Naive thymus-derived CD4-positive, alpha-beta T cell (primary cell): ENCODE data around the gene C4orf50. TPM values are rescaled to one million over a fixed set of nuclear protein-coding genes. Genes with fewer than 3 reads are reported as not detected.

Experiments
- ATAC-seq: fragments of 150-1000 bp; cut with Tn5 transposase; 2 replicates; pipeline ENCODE4 v1.10.0; 2021; ENCODE audit warnings: mild to moderate bottlenecking, moderate library complexity
- CTCF ChIA-PET: fragments of 350-600 bp; sonication (Branson Sonifier 250); formaldehyde crosslinking; loops from one replicate; lab custom pipeline; 2021; ENCODE audit warnings: antibody characterized with exemption; lab: Charles Lee
- POLR2A ChIA-PET: fragments of 350-600 bp; sonication (Branson Sonifier 250); formaldehyde crosslinking; loops from one replicate; lab custom pipeline; 2021; ENCODE audit warnings: antibody characterized with exemption, inconsistent platforms; lab: Charles Lee
- DNase-seq, 9 donors: peaks; one replicate each; pipeline versions ENCODE4 v3.0.0 to v3.0.0-alpha.2; 2020 to 2022; ENCODE audit warnings: mixed read lengths in 1 of 9
- H3K27ac ChIP-seq: one replicate; pipeline ENCODE4 v1.7.0; 2013; ENCODE audit warnings: mild to moderate bottlenecking, low read depth, low read length, moderate library complexity
- H3K27me3 ChIP-seq, 2 donors: one replicate each; pipeline ENCODE4 v1.7.0; 2013; ENCODE audit warnings: low read length in 2 of 2, mild to moderate bottlenecking in 2 of 2, moderate library complexity in 2 of 2; ENCODE audit not compliant: control insufficient read depth in 2 of 2, insufficient read depth in 2 of 2
- H3K36me3 ChIP-seq, 3 experiments: 1 replicate in 2 of 3; 2 replicates in 1 of 3; pipeline ENCODE4 v1.7.0; 2013; ENCODE audit warnings: low read length in 3 of 3, mild to moderate bottlenecking in 3 of 3, moderate library complexity in 1 of 3; ENCODE audit not compliant: insufficient read depth in 3 of 3, control insufficient read depth in 2 of 3
- H3K4me1 ChIP-seq, 2 donors: one replicate each; pipeline ENCODE4 v1.7.0; 2013; ENCODE audit warnings: low read length in 2 of 2, mild to moderate bottlenecking in 2 of 2, moderate library complexity in 1 of 2; ENCODE audit not compliant: control insufficient read depth in 2 of 2, insufficient read depth in 2 of 2
- H3K4me3 ChIP-seq: 2 replicates; pipeline ENCODE4 v1.7.0; 2013; ENCODE audit warnings: mild to moderate bottlenecking, low read length
- H3K9me3 ChIP-seq, 3 experiments: 1 replicate in 2 of 3; 2 replicates in 1 of 3; pipeline ENCODE4 v1.7.0; 2013; ENCODE audit warnings: low read length in 3 of 3; ENCODE audit not compliant: control insufficient read depth in 2 of 3
- H3K27ac Mint-ChIP-seq, 9 donors: one replicate each; pipeline ENCODE4 v1.8.0; 2020 to 2022; ENCODE audit warnings: mixed read lengths in 9 of 9, mild to moderate bottlenecking in 8 of 9, moderate library complexity in 5 of 9, inconsistent platforms in 2 of 9
- H3K27me3 Mint-ChIP-seq, 5 donors: one replicate each; pipeline ENCODE4 v1.8.0; 2021 to 2022; ENCODE audit warnings: mixed read lengths in 5 of 5, mild to moderate bottlenecking in 1 of 5
- H3K36me3 Mint-ChIP-seq, 5 donors: one replicate each; pipeline ENCODE4 v1.8.0; 2020 to 2022; ENCODE audit warnings: mixed read lengths in 5 of 5, mild to moderate bottlenecking in 3 of 5, inconsistent platforms in 1 of 5
- H3K4me1 Mint-ChIP-seq, 7 donors: one replicate each; pipeline ENCODE4 v1.8.0; 2020 to 2022; ENCODE audit warnings: mixed read lengths in 7 of 7, mild to moderate bottlenecking in 3 of 7, inconsistent platforms in 1 of 7
- H3K4me3 Mint-ChIP-seq, 10 donors: one replicate each; pipeline ENCODE4 v1.8.0; 2020 to 2022; ENCODE audit warnings: mild to moderate bottlenecking in 10 of 10, mixed read lengths in 10 of 10, moderate library complexity in 6 of 10, inconsistent platforms in 2 of 10
- H3K9me3 Mint-ChIP-seq, 11 donors: one replicate each; pipeline ENCODE4 v1.8.0; 2020 to 2022; ENCODE audit warnings: mixed read lengths in 11 of 11, mild to moderate bottlenecking in 4 of 11, inconsistent platforms in 1 of 11, moderate library complexity in 1 of 11
- intact Hi-C, 2 donors: fragments of 100-400 bp; cut with micrococcal nuclease; formaldehyde crosslinking; loops; one replicate each; pipeline ENCODE4 v1.15.1; 2023
- polyA plus RNA-seq, 2 donors: library from polyadenylated mRNA; unstranded; fragments of 300-500 nt; fragmentation: Illumina TruSeq; gene quantifications; one replicate each; pipeline ENCODE4 v1.2.3, GENCODE V29; 2021
- total RNA-seq, 6 experiments: library from RNA in 5 of 6; stranded (reverse) in 5 of 6; gene quantifications; 1 replicate in 5 of 6; 2 replicates in 1 of 6; pipeline ENCODE4 v1.2.3 and lab custom pipeline; 2021 to 2026

The C4orf50 gene
- total and polyA plus RNA-seq, 7 experiments from 2014 or later = 0.08 to 0.87 (median 0.54) TPM; not detected in 4

DNA sequence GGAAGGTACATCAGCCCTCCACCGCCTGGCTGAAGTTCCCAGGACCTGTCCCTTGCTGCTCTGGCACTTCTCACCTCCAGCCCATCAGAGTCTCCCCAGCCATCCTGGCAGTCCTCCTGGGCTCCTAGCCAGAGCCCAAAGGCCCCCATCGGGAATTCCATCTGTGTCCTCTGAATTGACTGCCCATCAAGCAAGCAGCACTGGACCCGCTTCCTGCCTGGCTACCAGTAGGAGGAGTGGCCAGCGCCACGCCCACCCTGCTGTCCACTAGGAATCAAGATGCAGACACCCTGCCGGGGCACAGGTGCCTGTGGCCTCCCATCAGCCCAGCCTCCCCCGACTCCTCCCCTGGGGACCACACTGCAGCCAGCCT lies 47.2 kb downstream of the C4orf50 start:
- intact Hi-C loops = no loop called here
- H3K4me3 ChIP-seq = no peak overlapping the region
- no peaks in the 10 kb centered on the region for H3K9me3 ChIP-seq
- H3K36me3 Mint-ChIP-seq = no peaks in the 10 kb centered on the region
- CTCF ChIA-PET = no interaction called here
- H3K4me1 ChIP-seq = no peaks in the 10 kb centered on the region
- no peaks in the 10 kb centered on the region for H3K4me1 Mint-ChIP-seq
- POLR2A ChIA-PET = no interaction called here
- H3K4me3 Mint-ChIP-seq = no peak overlapping the region
- H3K27ac Mint-ChIP-seq = peak overlapping the region in 1 of 9 donors; percentile 65
- H3K27me3 Mint-ChIP-seq = peaks cover 0 to 24% (median 0%) of the 10 kb centered on the region in 5 donors
- H3K27ac ChIP-seq = no peak overlapping the region
- ATAC-seq (no peak), DNase-seq (no peak)
- no peaks in the 10 kb centered on the region for H3K36me3 ChIP-seq
- H3K9me3 Mint-ChIP-seq = peaks cover 0 to 2% (median 0%) of the 10 kb centered on the region in 11 donors
- H3K27me3 ChIP-seq = no peaks in the 10 kb centered on the region

DNA sequence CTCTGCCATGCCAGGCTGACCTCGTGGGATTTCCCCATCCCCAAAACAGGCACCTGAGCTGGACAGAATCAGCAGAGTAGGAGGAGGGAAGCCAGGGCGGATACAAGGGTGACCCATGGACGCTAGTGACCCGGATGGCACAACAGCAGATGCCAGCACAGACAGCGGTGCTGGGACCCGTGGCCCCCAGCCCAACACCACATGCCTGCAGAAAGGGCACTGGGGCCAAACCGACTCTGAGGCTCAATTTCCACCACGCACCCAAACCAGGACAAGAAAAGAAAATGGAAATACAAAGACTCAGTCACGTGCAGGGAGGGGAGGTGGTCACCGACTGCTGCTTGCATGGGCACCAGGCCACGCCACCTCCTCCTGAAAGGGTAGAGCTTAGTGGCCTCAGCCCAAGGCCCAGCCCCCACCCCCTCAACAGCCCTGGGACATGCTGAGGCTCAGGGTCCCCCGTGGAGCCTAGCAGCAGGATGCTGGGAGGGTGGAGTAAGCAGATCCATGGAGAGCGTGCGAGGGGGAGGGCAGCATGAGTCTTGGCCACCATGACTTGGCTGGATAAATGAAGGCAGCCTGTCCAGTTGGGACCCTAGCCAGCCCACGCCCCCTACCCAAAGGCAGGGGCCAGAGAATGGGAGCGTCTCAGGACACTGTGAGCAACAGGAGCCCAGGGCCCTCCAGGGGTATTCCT lies 47.7 kb downstream of the C4orf50 start:
- Mint-ChIP-seq H3K27me3 (peaks cover 0 to 24% (median 0%) of the 10 kb centered on the region in 5 donors), H3K27ac (no peak overlapping the region), H3K9me3 (peaks cover 0 to 2% (median 0%) of the 10 kb centered on the region in 11 donors), H3K4me3 (no peak overlapping the region), H3K36me3 (no peaks in the 10 kb centered on the region), H3K4me1 (no peaks in the 10 kb centered on the region)
- no peak for DNase-seq
- ATAC-seq = no peak
- ChIA-PET POLR2A (no interaction called here), CTCF (interaction anchor here (0.6 kb wide), 1 partner anchor 1635 kb away, joined by 3 read pairs; no protein-coding TSS in a partner anchor)
- intact Hi-C loops = no loop called here
- Histone ChIP-seq H3K27ac (no peak overlapping the region), H3K9me3 (no peaks in the 10 kb centered on the region), H3K27me3 (no peaks in the 10 kb centered on the region), H3K4me3 (no peak overlapping the region), H3K36me3 (no peaks in the 10 kb centered on the region), H3K4me1 (no peaks in the 10 kb centered on the region)

DNA sequence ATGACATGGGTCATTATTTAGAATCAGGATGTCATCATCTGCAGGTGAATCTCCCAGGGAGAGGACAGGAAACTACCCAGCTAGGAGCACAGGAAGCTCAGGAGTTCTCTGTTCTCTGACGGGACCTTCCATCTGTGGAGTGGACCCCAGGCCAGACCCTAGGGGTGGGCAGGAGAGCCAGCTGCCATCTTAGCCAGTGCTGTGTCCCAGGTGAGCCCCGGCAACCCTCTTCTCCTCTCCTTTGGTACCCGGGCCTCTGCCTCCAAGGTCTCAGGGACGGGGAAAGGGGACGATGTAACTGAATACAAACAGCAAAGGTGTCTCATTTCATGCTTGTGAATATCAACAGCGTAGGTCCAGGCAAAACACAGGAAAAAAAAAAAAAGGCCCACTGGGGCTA lies 48.5 kb downstream of the C4orf50 start:
- Histone ChIP-seq H3K4me1 (no peaks in the 10 kb centered on the region), H3K27ac (no peak overlapping the region), H3K27me3 (no peaks in the 10 kb centered on the region), H3K36me3 (no peaks in the 10 kb centered on the region), H3K9me3 (no peaks in the 10 kb centered on the region), H3K4me3 (no peak overlapping the region)
- H3K27ac Mint-ChIP-seq = no peak overlapping the region
- peaks cover 0 to 2% (median 0%) of the 10 kb centered on the region in 11 donors for H3K9me3 Mint-ChIP-seq
- ChIA-PET CTCF (interaction anchor here (0.6 kb wide), 1 partner anchor 1634 kb away, joined by 3 read pairs; no protein-coding TSS in a partner anchor), POLR2A (no interaction called here)
- no peak overlapping the region for H3K4me3 Mint-ChIP-seq
- no peak for DNase-seq
- no peaks in the 10 kb centered on the region for H3K36me3 Mint-ChIP-seq
- ATAC-seq = no peak
- peaks cover 0 to 24% (median 0%) of the 10 kb centered on the region in 5 donors for H3K27me3 Mint-ChIP-seq
- intact Hi-C loops = no loop called here
- no peaks in the 10 kb centered on the region for H3K4me1 Mint-ChIP-seq

GRCh38 chr4:5969336-5969735 lies 48.9 kb downstream of the C4orf50 start:
- no peaks in the 10 kb centered on the region for H3K4me1 Mint-ChIP-seq
- H3K36me3 Mint-ChIP-seq = no peaks in the 10 kb centered on the region
- intact Hi-C loops = no loop called here

GRCh38 chr4:5968246-5968645 lies 50.0 kb downstream of the C4orf50 start:
- no peak for DNase-seq
- H3K36me3 ChIP-seq = no peaks in the 10 kb centered on the region
- no peak for ATAC-seq
- CTCF ChIA-PET = no interaction called here
- POLR2A ChIA-PET = no interaction called here
- H3K4me1 ChIP-seq = no peaks in the 10 kb centered on the region
- Mint-ChIP-seq H3K4me3 (peak overlapping the region in 1 of 10 donors; percentile 6), H3K36me3 (no peaks in the 10 kb centered on the region), H3K4me1 (no peaks in the 10 kb centered on the region), H3K27ac (no peak overlapping the region), H3K9me3 (peaks cover 0 to 2% (median 0%) of the 10 kb centered on the region in 11 donors), H3K27me3 (peaks cover 0 to 27% (median 0%) of the 10 kb centered on the region in 5 donors)
- no peak overlapping the region for H3K4me3 ChIP-seq
- no peak overlapping the region for H3K27ac ChIP-seq
- intact Hi-C loops = no loop called here
- H3K9me3 ChIP-seq = no peaks in the 10 kb centered on the region
- H3K27me3 ChIP-seq = no peaks in the 10 kb centered on the region

More at GRCh38 chr4:5969336-5969735, 48.9 kb downstream of the C4orf50 start:
- no peak overlapping the region for H3K27ac ChIP-seq
- Mint-ChIP-seq H3K9me3 (peaks cover 0 to 2% (median 0%) of the 10 kb centered on the region in 11 donors), H3K27me3 (peaks cover 0 to 24% (median 0%) of the 10 kb centered on the region in 5 donors), H3K27ac (no peak overlapping the region), H3K4me3 (no peak overlapping the region)
- no peaks in the 10 kb centered on the region for H3K36me3 ChIP-seq
- POLR2A ChIA-PET = no interaction called here
- CTCF ChIA-PET = no interaction called here
- no peak for ATAC-seq
- DNase-seq = no peak
- no peaks in the 10 kb centered on the region for H3K27me3 ChIP-seq
- H3K9me3 ChIP-seq = no peaks in the 10 kb centered on the region
- no peaks in the 10 kb centered on the region for H3K4me1 ChIP-seq
- no peak overlapping the region for H3K4me3 ChIP-seq

DNA sequence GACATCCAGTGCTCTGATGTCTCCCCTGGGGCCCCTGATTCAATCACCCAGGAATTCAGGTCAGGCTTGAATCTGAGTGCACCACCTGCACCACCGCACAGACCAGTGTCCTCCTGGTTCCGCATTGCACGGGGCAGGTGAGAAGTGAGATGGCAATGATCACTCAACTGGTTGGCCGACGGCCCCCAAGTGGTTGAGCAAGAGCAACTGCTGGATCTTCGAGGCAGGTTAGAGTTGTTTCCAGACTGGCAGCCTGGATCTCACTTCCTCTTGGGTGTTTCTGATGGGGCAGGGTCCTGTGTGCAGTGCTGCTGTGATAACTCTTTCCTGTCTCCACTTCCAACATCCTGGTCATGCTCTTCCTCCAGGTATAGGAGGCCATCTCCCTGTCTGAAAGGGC lies 50.4 kb downstream of the C4orf50 start:
- H3K27me3 Mint-ChIP-seq = peaks cover 0 to 27% (median 0%) of the 10 kb centered on the region in 5 donors
- Histone ChIP-seq H3K4me3 (no peak overlapping the region), H3K27ac (no peak overlapping the region), H3K4me1 (no peaks in the 10 kb centered on the region), H3K9me3 (no peaks in the 10 kb centered on the region), H3K27me3 (no peaks in the 10 kb centered on the region), H3K36me3 (no peaks in the 10 kb centered on the region)
- ChIA-PET POLR2A (no interaction called here), CTCF (no interaction called here)
- no peaks in the 10 kb centered on the region for H3K4me1 Mint-ChIP-seq
- H3K36me3 Mint-ChIP-seq = no peaks in the 10 kb centered on the region
- intact Hi-C loops = no loop called here
- DNase-seq = no peak
- H3K4me3 Mint-ChIP-seq = no peak overlapping the region
- H3K9me3 Mint-ChIP-seq = peaks cover 0 to 2% (median 0%) of the 10 kb centered on the region in 11 donors
- no peak for ATAC-seq
- H3K27ac Mint-ChIP-seq = no peak overlapping the region

- H3K27ac ChIP-seq = no peak overlapping the region
- POLR2A ChIA-PET = no interaction called here
- Mint-ChIP-seq H3K27ac (no peak overlapping the region), H3K4me1 (no peaks in the 10 kb centered on the region), H3K9me3 (peaks cover 0 to 4% (median 0%) of the 10 kb centered on the region in 11 donors), H3K36me3 (no peaks in the 10 kb centered on the region), H3K27me3 (peaks cover 0 to 9% (median 0%) of the 10 kb centered on the region in 5 donors), H3K4me3 (no peak overlapping the region)
- H3K4me3 ChIP-seq = no peak overlapping the region
- H3K4me1 ChIP-seq = no peaks in the 10 kb centered on the region
- CTCF ChIA-PET = no interaction called here
- intact Hi-C loops = no loop called here
- DNase-seq (no peak), ATAC-seq (no peak)
- no peaks in the 10 kb centered on the region for H3K9me3 ChIP-seq
- no peaks in the 10 kb centered on the region for H3K27me3 ChIP-seq
- H3K36me3 ChIP-seq = no peaks in the 10 kb centered on the region
Observed at GRCh38 chr4:5965225-5965624, 53.0 kb downstream of the C4orf50 start.
